Osteoblast (primary cell): ENCODE data around the gene ATP1B3. TPM values are rescaled to one million over a fixed set of nuclear protein-coding genes. Genes with fewer than 3 reads are reported as not detected.

Experiments
- DNase-seq: peaks from one replicate; pipeline ENCODE4 v3.0.0; 2011; ENCODE audit warnings: low spot score, mixed read lengths; ENCODE audit not compliant: insufficient read length; ENCODE audit errors: missing footprints
- H2AFZ ChIP-seq: 2 replicates; pipeline ENCODE4 v1.6.0; 2011; ENCODE audit warnings: mild to moderate bottlenecking, low read length
- H3K27ac ChIP-seq: 2 replicates; pipeline ENCODE4 v1.5.1; 2011; ENCODE audit warnings: mild to moderate bottlenecking, low read depth, low read length, moderate library complexity
- H3K27me3 ChIP-seq: 2 replicates; pipeline ENCODE4 v1.6.0; 2012; ENCODE audit warnings: mild to moderate bottlenecking, control low read depth, inconsistent platforms, low read length, moderate library complexity; ENCODE audit not compliant: insufficient read depth
- H3K36me3 ChIP-seq: 2 replicates; pipeline ENCODE4 v1.5.1; 2011; ENCODE audit warnings: mild to moderate bottlenecking, low read length, control low read depth, moderate library complexity; ENCODE audit not compliant: insufficient read depth
- H3K4me1 ChIP-seq: 2 replicates; pipeline ENCODE4 v1.5.1; 2011; ENCODE audit warnings: mild to moderate bottlenecking, low read length, control low read depth, moderate library complexity; ENCODE audit not compliant: insufficient read depth
- H3K4me2 ChIP-seq: 2 replicates; pipeline ENCODE4 v1.6.0; 2011; ENCODE audit warnings: mild to moderate bottlenecking, low read length; ENCODE audit not compliant: insufficient read depth
- H3K4me3 ChIP-seq: fragments of 200-600 bp; sonication (generic); 3 replicates; pipeline ENCODE4 v1.5.1; 2012; ENCODE audit warnings: mild to moderate bottlenecking, low read length, inconsistent platforms; ENCODE audit not compliant: insufficient read depth
- H3K79me2 ChIP-seq: 2 replicates; pipeline ENCODE4 v1.6.0; 2012; ENCODE audit warnings: mild to moderate bottlenecking, low read length, control low read depth, inconsistent platforms; ENCODE audit not compliant: insufficient read depth
- H3K9me3 ChIP-seq: 2 replicates; pipeline ENCODE4 v1.5.1; 2011; ENCODE audit warnings: low read depth, low read length, control low read depth
- H4K20me1 ChIP-seq: 2 replicates; pipeline ENCODE4 v1.6.0; 2012; ENCODE audit warnings: mild to moderate bottlenecking, low read length, control low read depth; ENCODE audit not compliant: insufficient read depth
- total RNA-seq: library from RNA; depleted of rRNA; stranded (reverse); fragments of >200 nt; gene quantifications from 2 replicates; pipeline ENCODE4 v1.2.3, GENCODE V29; 2012
- TF ChIP-seq, protein P1 (sequence below): IDR thresholded peaks from 2 replicates; pipeline ENCODE4 v1.5.1; 2011; ENCODE audit warnings: mild to moderate bottlenecking, low read depth, low read length, moderate library complexity; ENCODE audit errors: extremely low read depth

ATP1B3 gene
- total RNA-seq, 1 donor: 37.3 TPM

DNA sequence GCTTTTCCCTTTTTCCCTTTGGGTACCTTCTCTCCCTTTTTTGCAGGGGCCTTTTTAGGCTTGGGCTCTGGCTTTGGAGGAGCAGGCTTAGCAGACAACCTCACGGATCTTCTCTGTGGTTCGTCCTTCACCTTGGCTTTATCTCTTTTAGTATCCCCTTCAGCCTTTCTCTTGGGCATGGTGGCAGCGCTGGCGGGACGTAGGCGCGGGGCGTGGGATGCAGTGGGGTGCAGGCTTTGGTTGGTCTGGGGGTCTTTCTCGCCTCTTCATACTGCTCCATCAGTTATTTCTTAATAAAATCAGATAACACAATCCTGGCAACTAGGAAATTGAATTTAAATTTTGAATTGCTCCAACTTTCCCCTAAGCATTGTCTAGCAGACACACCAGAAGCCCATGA is 11.3 kb upstream of the ATP1B3 start:
- H4K20me1 ChIP-seq: no peaks in the 10 kb centered on the region
- no peak overlapping the region for H2AFZ ChIP-seq
- H3K27me3 ChIP-seq: no peaks in the 10 kb centered on the region
- H3K36me3 ChIP-seq: no peaks in the 10 kb centered on the region
- DNase-seq: no peak
- no peaks in the 10 kb centered on the region for H3K9me3 ChIP-seq
- H3K4me2 ChIP-seq: no peak overlapping the region
- H3K4me3 ChIP-seq: no peak overlapping the region
- TF ChIP-seq, protein P1, sequence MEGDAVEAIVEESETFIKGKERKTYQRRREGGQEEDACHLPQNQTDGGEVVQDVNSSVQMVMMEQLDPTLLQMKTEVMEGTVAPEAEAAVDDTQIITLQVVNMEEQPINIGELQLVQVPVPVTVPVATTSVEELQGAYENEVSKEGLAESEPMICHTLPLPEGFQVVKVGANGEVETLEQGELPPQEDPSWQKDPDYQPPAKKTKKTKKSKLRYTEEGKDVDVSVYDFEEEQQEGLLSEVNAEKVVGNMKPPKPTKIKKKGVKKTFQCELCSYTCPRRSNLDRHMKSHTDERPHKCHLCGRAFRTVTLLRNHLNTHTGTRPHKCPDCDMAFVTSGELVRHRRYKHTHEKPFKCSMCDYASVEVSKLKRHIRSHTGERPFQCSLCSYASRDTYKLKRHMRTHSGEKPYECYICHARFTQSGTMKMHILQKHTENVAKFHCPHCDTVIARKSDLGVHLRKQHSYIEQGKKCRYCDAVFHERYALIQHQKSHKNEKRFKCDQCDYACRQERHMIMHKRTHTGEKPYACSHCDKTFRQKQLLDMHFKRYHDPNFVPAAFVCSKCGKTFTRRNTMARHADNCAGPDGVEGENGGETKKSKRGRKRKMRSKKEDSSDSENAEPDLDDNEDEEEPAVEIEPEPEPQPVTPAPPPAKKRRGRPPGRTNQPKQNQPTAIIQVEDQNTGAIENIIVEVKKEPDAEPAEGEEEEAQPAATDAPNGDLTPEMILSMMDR: no peak
- H3K79me2 ChIP-seq: no peaks in the 10 kb centered on the region
- peaks cover 6% of the 10 kb centered on the region for H3K4me1 ChIP-seq
- H3K27ac ChIP-seq: no peak overlapping the region

DNA sequence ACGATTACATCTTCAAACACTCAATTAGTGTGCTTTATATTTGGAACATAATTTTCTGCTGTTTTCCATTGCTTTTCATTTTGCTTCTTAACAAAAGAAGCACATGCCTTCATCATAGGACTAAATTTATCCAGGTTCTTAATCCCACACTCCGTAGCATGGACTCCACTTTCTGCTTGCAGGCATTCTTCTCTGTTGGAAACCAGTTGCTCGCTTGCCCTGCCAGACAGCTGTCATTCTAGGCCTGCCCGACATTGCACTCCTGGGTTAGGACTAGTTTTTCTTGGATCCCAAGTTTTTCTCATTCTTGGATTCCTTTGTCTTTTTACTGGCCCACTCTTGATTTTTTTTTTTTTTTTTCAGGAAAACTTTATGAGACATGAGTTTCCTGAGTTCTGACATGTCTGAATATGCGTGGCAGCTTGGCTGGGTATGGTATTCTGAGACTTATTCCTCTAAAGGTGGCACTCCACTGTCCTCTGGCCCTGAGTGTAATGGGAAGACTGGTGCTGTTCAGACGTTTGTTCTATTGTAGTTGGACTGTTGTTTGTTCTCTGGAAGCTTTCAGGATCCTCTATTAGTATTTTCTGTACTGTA is 6.3 kb upstream of the ATP1B3 start:
- H2AFZ ChIP-seq: no peak overlapping the region
- H3K4me2 ChIP-seq: no peak overlapping the region
- no peaks in the 10 kb centered on the region for H3K27me3 ChIP-seq
- TF ChIP-seq, protein P1: no peak
- H3K27ac ChIP-seq: no peak overlapping the region
- H4K20me1 ChIP-seq: no peaks in the 10 kb centered on the region
- H3K9me3 ChIP-seq: no peaks in the 10 kb centered on the region
- no peak overlapping the region for H3K4me3 ChIP-seq
- H3K79me2 ChIP-seq: no peaks in the 10 kb centered on the region
- H3K36me3 ChIP-seq: no peaks in the 10 kb centered on the region
- peaks cover 3% of the 10 kb centered on the region for H3K4me1 ChIP-seq
- DNase-seq: no peak

DNA sequence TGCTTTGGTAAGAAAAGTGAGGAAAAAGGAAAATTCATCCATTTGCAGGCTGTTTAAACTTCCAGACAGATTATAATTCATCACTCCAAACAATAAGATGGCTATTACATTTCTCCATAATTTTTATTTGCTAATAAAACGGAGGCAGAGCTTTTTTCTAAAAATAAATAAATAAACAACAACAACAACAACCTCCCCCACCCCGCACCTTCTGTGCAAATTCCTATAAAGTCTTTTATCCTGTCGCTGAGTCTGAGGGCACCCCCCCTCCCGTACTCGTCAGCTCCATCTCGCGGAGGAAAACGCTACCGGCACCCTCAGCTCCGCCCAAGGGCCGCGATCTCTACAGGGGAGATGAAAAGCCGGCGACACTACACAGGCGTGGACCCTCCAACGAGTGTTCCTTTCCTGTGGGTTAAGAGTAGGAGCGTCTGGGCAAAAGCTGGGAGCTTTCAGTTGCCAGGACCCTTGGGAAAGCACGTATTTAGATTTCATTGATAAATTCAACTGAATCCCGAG is 1.0 kb upstream of the ATP1B3 start:
- Histone ChIP-seq H3K36me3 (no peaks in the 10 kb centered on the region), H3K27ac (peak overlapping the region; percentile 98), H3K79me2 (peaks cover 33% of the 10 kb centered on the region), H3K4me3 (peak overlapping the region; percentile 93), H2AFZ (peak overlapping the region; percentile 99), H3K4me1 (peaks cover 21% of the 10 kb centered on the region), H4K20me1 (peaks cover 3% of the 10 kb centered on the region), H3K4me2 (peak overlapping the region; percentile 100), H3K27me3 (no peaks in the 10 kb centered on the region), H3K9me3 (no peaks in the 10 kb centered on the region)
- TF ChIP-seq, protein P1: peak; percentile 87
- DNase-seq: peak; percentile 94

- Histone ChIP-seq H3K27ac (peak overlapping the region; percentile 98), H3K27me3 (no peaks in the 10 kb centered on the region), H4K20me1 (peaks cover 3% of the 10 kb centered on the region), H3K4me3 (peak overlapping the region; percentile 93), H2AFZ (peak overlapping the region; percentile 99), H3K4me1 (peaks cover 21% of the 10 kb centered on the region), H3K4me2 (peak overlapping the region; percentile 100), H3K79me2 (peaks cover 38% of the 10 kb centered on the region), H3K36me3 (no peaks in the 10 kb centered on the region), H3K9me3 (no peaks in the 10 kb centered on the region)
- no peak for DNase-seq
- TF ChIP-seq, protein P1: no peak
Measured at GRCh38 chr3:141875893-141876380, 506 bp upstream of the ATP1B3 start.
